ENCODE measurements around the gene HHIPL1. TPM values are rescaled to one million over a fixed set of nuclear protein-coding genes. Genes with fewer than 3 reads are reported as not detected.
A peak's percentile ranks its signal among the peaks of the same experiment; 100 is the strongest.

Gene HHIPL1
- total and polyA plus RNA-seq, 2 of the 8 experiments (the other 6 are each of a cell fraction or from before 2014, with no cell fraction given), result 1.5 to 2.6 TPM

DNA sequence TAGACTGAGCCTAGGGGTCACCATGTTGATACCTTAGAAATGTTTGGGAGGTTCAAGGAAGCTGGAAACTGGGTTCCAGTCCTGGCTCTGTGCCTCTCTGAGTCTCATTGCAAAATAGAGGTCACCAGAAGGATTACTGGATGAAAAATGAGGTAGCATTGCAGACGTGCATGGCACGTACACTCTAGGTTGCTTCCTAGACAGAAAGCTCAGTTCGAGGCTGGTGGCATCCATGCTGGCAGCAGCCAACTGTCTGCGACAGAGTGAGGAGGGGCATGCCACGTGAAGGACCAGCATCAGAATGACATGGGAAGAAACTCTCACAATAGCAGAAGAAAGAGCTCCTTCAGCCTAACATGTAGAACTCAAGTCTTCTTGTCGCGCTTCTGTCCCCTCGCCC is 34.6 kb downstream of the HHIPL1 start:
- H3K9me3 ChIP-seq (ENCODE audit: insufficient read depth in 2 of 2, low read depth in 1 of 2, low read length in 1 of 2), result peaks cover 6 to 10% of the 10 kb centered on the region in 2 experiments; a peak in 3 of 4 replicates
- H2AFZ ChIP-seq (ENCODE audit: low read length), result no peak overlapping the region
- no peak overlapping the region for H3K27ac ChIP-seq (ENCODE audit: low read depth, low read length)
- no peaks in the 10 kb centered on the region for H3K79me1 ChIP-seq (ENCODE audit: low read depth, low read length)
- no peak for FAIRE-seq
- no peak overlapping the region for H3K9ac ChIP-seq (replicated peaks in 1 of 4; ENCODE audit: extremely low read depth in 1 of 4, low read depth in 3 of 4, low read length in 3 of 4)
- no peak overlapping the region for H3K4ac ChIP-seq (replicated peaks; ENCODE audit: insufficient read length, low read depth, low read length)
- H3K18ac ChIP-seq (ENCODE audit: extremely low read depth, low read length), result no peak overlapping the region
- peaks cover 6% of the 10 kb centered on the region for H3K23me2 ChIP-seq (ENCODE audit: low read depth, low read length)
- H3K4me3 ChIP-seq (ENCODE audit: extremely low read depth in 1 of 4, insufficient read depth in 2 of 4, low read depth in 3 of 4, low read length in 4 of 4), result no peak overlapping the region
- no peaks in the 10 kb centered on the region for H3K36me3 ChIP-seq (ENCODE audit: control insufficient read depth in 2 of 4, insufficient read depth in 4 of 4, low read length in 3 of 4)
- H3K23ac ChIP-seq (ENCODE audit: insufficient read length), result no peak overlapping the region
- H2BK20ac ChIP-seq (ENCODE audit: low read length), result no peak overlapping the region
- H2BK12ac ChIP-seq (ENCODE audit: low read depth, low read length), result no peak overlapping the region
- CTCF ChIA-PET (ENCODE audit: partially characterized antibody), result interaction anchor here (0.6 to 3.6 kb wide), 20 partner anchors 8 to 267 kb away, joined by 3 to 22 read pairs (median 4); no protein-coding TSS in a partner anchor
- no peak overlapping the region for H4K5ac ChIP-seq (ENCODE audit: insufficient read length, low read depth, low read length)
- H3K56ac ChIP-seq (replicated peaks; ENCODE audit: insufficient read length, low read depth, low read length), result no peak overlapping the region
- peaks cover 0 to 8% (median 5%) of the 10 kb centered on the region in 4 experiments; a peak in 5 of 7 replicates for H3K4me1 ChIP-seq (replicated peaks in 1 of 4; ENCODE audit: control insufficient read depth in 3 of 4, insufficient read depth in 4 of 4, low read length in 3 of 4)
- no peak overlapping the region for H4K8ac ChIP-seq (ENCODE audit: extremely low read depth, insufficient read depth, low read length)
- no peak overlapping the region for H2BK5ac ChIP-seq (ENCODE audit: low read depth, low read length)
- H2BK120ac ChIP-seq (replicated peaks; ENCODE audit: low read depth, low read length), result no peak overlapping the region
- H2AK5ac ChIP-seq (ENCODE audit: low read depth, low read length), result no peak overlapping the region
- no peaks in the 10 kb centered on the region for H3K79me2 ChIP-seq (ENCODE audit: control insufficient read depth in 1 of 2, insufficient read depth in 2 of 2, low read length in 2 of 2)
- no peak overlapping the region for H4K91ac ChIP-seq (replicated peaks; ENCODE audit: insufficient read length, low read length)
- H2BK15ac ChIP-seq (ENCODE audit: low read length), result no peak overlapping the region
- POLR2A ChIA-PET (ENCODE audit: partially characterized antibody), result interaction anchor here (1.2 to 1.3 kb wide), 3 partner anchors 8 to 33 kb away, joined by 3 to 4 read pairs (median 3); no protein-coding TSS in a partner anchor
- DNase-seq (ENCODE audit: low read depth in 1 of 2, low spot score in 2 of 2), result peak in 1 of 2 experiments; percentile 31
- H3K4me2 ChIP-seq (ENCODE audit: insufficient read depth in 1 of 2, low read depth in 2 of 2, low read length in 2 of 2), result no peak overlapping the region
- no peak overlapping the region for H3K14ac ChIP-seq (ENCODE audit: insufficient read length)
- H3K27me3 ChIP-seq (replicated peaks in 1 of 4; ENCODE audit: control insufficient read depth in 3 of 4, extremely low read depth in 1 of 4, insufficient read depth in 3 of 4, low read length in 3 of 4), result no peaks in the 10 kb centered on the region
- H4K20me1 ChIP-seq (replicated peaks in 1 of 2; ENCODE audit: control insufficient read depth in 1 of 2, insufficient read depth in 2 of 2, low read length in 2 of 2), result no peaks in the 10 kb centered on the region
- WGBS, 2 experiments (ENCODE audit: extremely low coverage in 1 of 2, insufficient coverage in 1 of 2, insufficient read length in 1 of 2, insufficient replicate concordance in 2 of 2, low coverage in 1 of 2, low lambda C conversion rate in 2 of 2, missing lambda C conversion rate in 1 of 2), result 87% methylated on average over 8 of the region's 8 CpGs; no CpG with 5 or more reads in 1 of the 2 experiments
- TF ChIP-seq RFX5 (IDR thresholded peaks at IDR 0.05; ENCODE audit: borderline replicate concordance, low read depth, low read length) (no peak), NANOG (IDR thresholded peaks at IDR 0.05; ENCODE audit: insufficient read depth, low read depth, low read length, poor library complexity, severe bottlenecking) (no peak), SP2 (IDR thresholded peaks at IDR 0.05; ENCODE audit: low read length) (no peak), PHF8 (conservative IDR thresholded peaks at IDR 0.05; ENCODE audit: low read depth, low read length) (no peak), ZNF274 (IDR thresholded peaks at IDR 0.05; ENCODE audit: borderline replicate concordance, extremely low read depth, low read length) (no peak), TCF12 (IDR thresholded peaks at IDR 0.05; ENCODE audit: low read depth, low read length) (no peak), RBBP5 (IDR thresholded peaks at IDR 0.05; ENCODE audit: borderline replicate concordance, low read depth, low read length) (no peak), POU5F1 (IDR thresholded peaks at IDR 0.05; ENCODE audit: low read depth, low read length) (no peak), SAP30 (IDR thresholded peaks at IDR 0.05; ENCODE audit: insufficient read depth, insufficient replicate concordance, low read length) (no peak), ASH2L (IDR thresholded peaks at IDR 0.05; ENCODE audit: low read length) (no peak)
- TF ChIP-seq, protein P1, sequence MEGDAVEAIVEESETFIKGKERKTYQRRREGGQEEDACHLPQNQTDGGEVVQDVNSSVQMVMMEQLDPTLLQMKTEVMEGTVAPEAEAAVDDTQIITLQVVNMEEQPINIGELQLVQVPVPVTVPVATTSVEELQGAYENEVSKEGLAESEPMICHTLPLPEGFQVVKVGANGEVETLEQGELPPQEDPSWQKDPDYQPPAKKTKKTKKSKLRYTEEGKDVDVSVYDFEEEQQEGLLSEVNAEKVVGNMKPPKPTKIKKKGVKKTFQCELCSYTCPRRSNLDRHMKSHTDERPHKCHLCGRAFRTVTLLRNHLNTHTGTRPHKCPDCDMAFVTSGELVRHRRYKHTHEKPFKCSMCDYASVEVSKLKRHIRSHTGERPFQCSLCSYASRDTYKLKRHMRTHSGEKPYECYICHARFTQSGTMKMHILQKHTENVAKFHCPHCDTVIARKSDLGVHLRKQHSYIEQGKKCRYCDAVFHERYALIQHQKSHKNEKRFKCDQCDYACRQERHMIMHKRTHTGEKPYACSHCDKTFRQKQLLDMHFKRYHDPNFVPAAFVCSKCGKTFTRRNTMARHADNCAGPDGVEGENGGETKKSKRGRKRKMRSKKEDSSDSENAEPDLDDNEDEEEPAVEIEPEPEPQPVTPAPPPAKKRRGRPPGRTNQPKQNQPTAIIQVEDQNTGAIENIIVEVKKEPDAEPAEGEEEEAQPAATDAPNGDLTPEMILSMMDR (IDR thresholded peaks at IDR 0.05; ENCODE audit: control extremely low read depth in 1 of 3, insufficient read depth in 1 of 3, low read depth in 1 of 3, low read length in 3 of 3), result no peak

Measured in H1 (cell line).